Sigmoid colon (tissue), 7 donors: Measurements from ENCODE around the gene TMEM145. TPM values are rescaled to one million over a fixed set of nuclear protein-coding genes. Genes with fewer than 3 reads are reported as not detected.
A peak's percentile ranks its signal among the peaks of the same experiment; 100 is the strongest.

Experiments
- DNase-seq: peaks from one replicate; pipeline ENCODE4 v3.0.0-alpha.2; 2019
- H3K27ac ChIP-seq, 4 donors: fragments of 200-600 bp; sonication (generic); one replicate each; pipeline ENCODE4 v1.5.1; 2016 to 2019; ENCODE audit warnings: mild to moderate bottlenecking in 1 of 4
- H3K27me3 ChIP-seq, 3 donors: fragments of 200-600 bp; sonication (generic); one replicate each; pipeline ENCODE4 v1.5.1; 2019; ENCODE audit warnings: mild to moderate bottlenecking in 1 of 3
- H3K36me3 ChIP-seq, 4 donors: fragments of 200-600 bp; sonication (generic); one replicate each; pipeline ENCODE4 v1.5.1; 2016 to 2019
- H3K4me1 ChIP-seq, 4 donors: fragments of 200-600 bp; sonication (generic); one replicate each; pipeline ENCODE4 v1.5.1; 2017 to 2019
- H3K4me3 ChIP-seq, 4 donors: fragments of 200-600 bp; sonication (generic); one replicate each; pipeline ENCODE4 v1.5.1; 2017 to 2019; ENCODE audit warnings: mild to moderate bottlenecking in 2 of 4, moderate library complexity in 1 of 4
- H3K9me3 ChIP-seq, 4 donors: fragments of 200-600 bp in 3 of 4; sonication (generic) in 3 of 4; one replicate each; pipeline versions ENCODE4 v1.5.1 to v1.6.1; 2013 to 2019
- CTCF ChIP-seq, 4 experiments: fragments of 450-650 bp in 3 of 4; fragments of 200-600 bp in 1 of 4; IDR thresholded peaks; one replicate each; pipeline ENCODE4 v1.5.1; 2016 to 2019; ENCODE audit warnings: antibody characterized with exemption in 4 of 4, mild to moderate bottlenecking in 3 of 4, moderate library complexity in 2 of 4
- EP300 ChIP-seq, 4 donors: sonication (generic); formaldehyde crosslinking; IDR thresholded peaks; one replicate each; pipeline ENCODE4 v1.6.1; 2017; ENCODE audit warnings: antibody characterized with exemption in 4 of 4
- POLR2A ChIP-seq, 2 donors: fragments of 450-650 bp; IDR thresholded peaks; one replicate each; pipeline ENCODE4 v1.6.1; 2016; ENCODE audit warnings: antibody characterized with exemption in 2 of 2, mild to moderate bottlenecking in 2 of 2, moderate library complexity in 2 of 2
- POLR2AphosphoS5 ChIP-seq, 4 donors: sonication (generic); formaldehyde crosslinking; IDR thresholded peaks; one replicate each; pipeline ENCODE4 v1.6.1; 2017; ENCODE audit warnings: antibody characterized with exemption in 4 of 4
- WGBS, 2 donors: extraction: QIAGEN DNeasy Blood & Tissue Kit; methylation state at CpG; one replicate each; pipeline ENCODE4 v1.1.7; 2013; 5-methylcytosine and 5-hydroxymethylcytosine counted together
- intact Hi-C: fragments of 100-400 bp; cut with DNase I; formaldehyde crosslinking; loops from one replicate; pipeline ENCODE4 v1.15.1; 2023
- polyA plus RNA-seq, 3 donors: library from polyadenylated mRNA; stranded (reverse); fragments of 200-250 nt; gene quantifications; one replicate each; pipeline ENCODE4 v1.2.3, GENCODE V29; 2013
- total RNA-seq, 4 donors: library from RNA; depleted of rRNA; stranded (reverse); fragments of >200 nt; gene quantifications; one replicate each; pipeline ENCODE4 v1.1.0, GENCODE V29; 2016
- donor health status: healthy with polysubstance abuse.
- donor health status: Bipolar disorder and iron deficiency.
- donor health status: healthy.

The TMEM145 gene
- total and polyA plus RNA-seq, 7 donors, result 0.54 to 4.4 (median 0.65) TPM; not detected in 3

- TF ChIP-seq POLR2A (IDR thresholded peaks at IDR 0.05) (no peak), EP300 (IDR thresholded peaks at IDR 0.05) (no peak)
- intact Hi-C loops, result no loop called here
- peaks cover 16 to 33% (median 21%) of the 10 kb centered on the region in 4 donors for H3K36me3 ChIP-seq
- H3K9me3 ChIP-seq, result no peaks in the 10 kb centered on the region
- peak overlapping the region; percentile 94 to 99 (median 96) for H3K27ac ChIP-seq
- no peak overlapping the region for H3K4me3 ChIP-seq
- no peak for DNase-seq
- H3K27me3 ChIP-seq, result no peaks in the 10 kb centered on the region
- 91% methylated on average over 4 of the region's 4 CpGs for WGBS, 2 donors
- peaks cover 0 to 72% (median 58%) of the 10 kb centered on the region in 4 donors for H3K4me1 ChIP-seq
Measured at GRCh38 chr19:42276821-42277220, 36.3 kb upstream of the TMEM145 start.

- DNase-seq, result peak; percentile 71
- intact Hi-C loops, result no loop called here
- no peaks in the 10 kb centered on the region for H3K9me3 ChIP-seq
- peak overlapping the region; percentile 94 to 99 (median 96) for H3K27ac ChIP-seq
- TF ChIP-seq POLR2AphosphoS5 (IDR thresholded peaks at IDR 0.05) (no peak), EP300 (IDR thresholded peaks at IDR 0.05) (no peak), POLR2A (IDR thresholded peaks at IDR 0.05) (no peak), CTCF (IDR thresholded peaks at IDR 0.05) (no peak)
- H3K4me1 ChIP-seq, result peaks cover 0 to 83% (median 68%) of the 10 kb centered on the region in 4 donors
- H3K27me3 ChIP-seq, result no peaks in the 10 kb centered on the region
- peak overlapping the region in 1 of 4 donors; percentile 7 for H3K4me3 ChIP-seq
- peaks cover 12 to 22% (median 16%) of the 10 kb centered on the region in 4 donors for H3K36me3 ChIP-seq
- 60 to 67% methylated on average over 10 of the region's 10 CpGs for WGBS, 2 donors
Measured at GRCh38 chr19:42277821-42278451, 35.2 kb upstream of the TMEM145 start.

- 74 to 76% methylated on average over 5 of the region's 5 CpGs for WGBS, 2 donors
- Histone ChIP-seq H3K27me3 (no peaks in the 10 kb centered on the region), H3K9me3 (no peaks in the 10 kb centered on the region), H3K27ac (peak overlapping the region; percentile 94 to 99 (median 96)), H3K36me3 (peaks cover 5 to 15% (median 10%) of the 10 kb centered on the region in 4 donors), H3K4me1 (peaks cover 0 to 89% (median 74%) of the 10 kb centered on the region in 4 donors), H3K4me3 (no peak overlapping the region)
- TF ChIP-seq EP300 (IDR thresholded peaks at IDR 0.05), result no peak
- no peak for TF ChIP-seq POLR2A (IDR thresholded peaks at IDR 0.05)
- TF ChIP-seq CTCF (IDR thresholded peaks at IDR 0.05), result no peak
- no peak for TF ChIP-seq POLR2AphosphoS5 (IDR thresholded peaks at IDR 0.05)
- intact Hi-C loops, result loop anchor here (1.0 kb wide), 1 partner anchor 32 kb away; no protein-coding TSS in a partner anchor
- peak; percentile 72 for DNase-seq
Measured at GRCh38 chr19:42278452-42279154, 34.5 kb upstream of the TMEM145 start.

- H3K36me3 ChIP-seq, result peaks cover 0 to 8% (median 3%) of the 10 kb centered on the region in 4 donors
- H3K27me3 ChIP-seq, result no peaks in the 10 kb centered on the region
- no peak for TF ChIP-seq POLR2AphosphoS5 (IDR thresholded peaks at IDR 0.05)
- TF ChIP-seq CTCF (IDR thresholded peaks at IDR 0.05), result no peak
- no peak for TF ChIP-seq POLR2A (IDR thresholded peaks at IDR 0.05)
- TF ChIP-seq EP300 (IDR thresholded peaks at IDR 0.05), result no peak
- H3K9me3 ChIP-seq, result no peaks in the 10 kb centered on the region
- 17 to 20% methylated on average over 6 of the region's 6 CpGs for WGBS, 2 donors
- intact Hi-C loops, result loop anchor here (1.0 kb wide), 1 partner anchor 33 kb away; no protein-coding TSS in a partner anchor
- peak overlapping the region; percentile 66 to 80 (median 73) for H3K4me3 ChIP-seq
- H3K27ac ChIP-seq, result peak overlapping the region; percentile 94 to 99 (median 96)
- peak; percentile 72 for DNase-seq
- peaks cover 0 to 89% (median 72%) of the 10 kb centered on the region in 4 donors for H3K4me1 ChIP-seq
Measured at GRCh38 chr19:42279155-42279901, 33.8 kb upstream of the TMEM145 start.
